ENCODE measurements around the gene IFNAR2.

DNA sequence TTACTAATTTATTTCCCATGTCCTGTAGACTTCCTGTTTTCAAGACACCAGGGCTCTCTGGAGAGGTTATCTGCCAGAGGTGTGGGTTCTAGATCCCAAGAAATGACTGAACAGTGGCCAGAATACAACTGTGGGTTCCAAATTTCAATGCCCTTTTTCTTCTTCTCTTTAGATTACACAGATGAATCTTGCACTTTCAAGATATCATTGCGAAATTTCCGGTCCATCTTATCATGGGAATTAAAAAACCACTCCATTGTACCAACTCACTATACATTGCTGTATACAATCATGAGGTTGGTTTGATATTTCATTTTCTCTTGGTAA, 15.0 kb downstream of the IFNAR2 start:
- TF ChIP-seq POLR2A (IDR thresholded peaks at IDR 0.05): no peak
- TF ChIP-seq, protein P1, sequence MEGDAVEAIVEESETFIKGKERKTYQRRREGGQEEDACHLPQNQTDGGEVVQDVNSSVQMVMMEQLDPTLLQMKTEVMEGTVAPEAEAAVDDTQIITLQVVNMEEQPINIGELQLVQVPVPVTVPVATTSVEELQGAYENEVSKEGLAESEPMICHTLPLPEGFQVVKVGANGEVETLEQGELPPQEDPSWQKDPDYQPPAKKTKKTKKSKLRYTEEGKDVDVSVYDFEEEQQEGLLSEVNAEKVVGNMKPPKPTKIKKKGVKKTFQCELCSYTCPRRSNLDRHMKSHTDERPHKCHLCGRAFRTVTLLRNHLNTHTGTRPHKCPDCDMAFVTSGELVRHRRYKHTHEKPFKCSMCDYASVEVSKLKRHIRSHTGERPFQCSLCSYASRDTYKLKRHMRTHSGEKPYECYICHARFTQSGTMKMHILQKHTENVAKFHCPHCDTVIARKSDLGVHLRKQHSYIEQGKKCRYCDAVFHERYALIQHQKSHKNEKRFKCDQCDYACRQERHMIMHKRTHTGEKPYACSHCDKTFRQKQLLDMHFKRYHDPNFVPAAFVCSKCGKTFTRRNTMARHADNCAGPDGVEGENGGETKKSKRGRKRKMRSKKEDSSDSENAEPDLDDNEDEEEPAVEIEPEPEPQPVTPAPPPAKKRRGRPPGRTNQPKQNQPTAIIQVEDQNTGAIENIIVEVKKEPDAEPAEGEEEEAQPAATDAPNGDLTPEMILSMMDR (IDR thresholded peaks at IDR 0.05): no peak
- TF ChIP-seq EP300 (IDR thresholded peaks at IDR 0.05): no peak
